GM23338 (cell line): ENCODE results near the gene SHOX. TPM values are rescaled to one million over a fixed set of nuclear protein-coding genes. Genes with fewer than 3 reads are reported as not detected.

ENCODE experiments used
- ATAC-seq: fragments of 200-7000 bp; cut with Tn5 transposase; 3 replicates; pipeline ENCODE4 v1.9.1; 2020
- DNase-seq: peaks from one replicate; pipeline ENCODE4 v3.0.0-alpha.2; 2015; ENCODE audit warnings: low spot score
- H2AFZ ChIP-seq: fragments of 200-600 bp; sonication (generic); 2 replicates; pipeline ENCODE4 v1.8.0; 2016; ENCODE audit warnings: antibody characterized with exemption, mild to moderate bottlenecking, moderate library complexity
- H3F3A ChIP-seq: fragments of 200-600 bp; sonication (generic); replicated peaks from 2 replicates; pipeline ENCODE4 v1.8.0; 2017; ENCODE audit warnings: antibody characterized with exemption, mixed run types, low read depth
- H3K27ac ChIP-seq: fragments of 200-600 bp; sonication (generic); 2 replicates; pipeline ENCODE4 v1.6.1; 2016; ENCODE audit warnings: low read depth
- H3K27me3 ChIP-seq: fragments of 200-600 bp; sonication (generic); 2 replicates; pipeline ENCODE4 v1.8.0; 2016; ENCODE audit warnings: mild to moderate bottlenecking, mixed run types, moderate library complexity; ENCODE audit not compliant: insufficient read depth
- H3K36me3 ChIP-seq: fragments of 200-600 bp; sonication (generic); 2 replicates; pipeline ENCODE4 v1.8.0; 2016; ENCODE audit warnings: mild to moderate bottlenecking; ENCODE audit not compliant: insufficient read depth
- H3K4me1 ChIP-seq: fragments of 200-600 bp; sonication (generic); 2 replicates; pipeline ENCODE4 v1.8.0; 2016; ENCODE audit warnings: mild to moderate bottlenecking, moderate library complexity; ENCODE audit not compliant: insufficient read depth
- H3K4me2 ChIP-seq: fragments of 200-600 bp; sonication (generic); 2 replicates; pipeline ENCODE4 v1.7.1; 2017; ENCODE audit warnings: mixed run types
- H3K4me3 ChIP-seq: fragments of 200-600 bp; sonication (generic); 2 replicates; pipeline ENCODE4 v1.6.1; 2016; ENCODE audit warnings: mixed run types
- H3K79me2 ChIP-seq: fragments of 200-600 bp; sonication (generic); replicated peaks from 2 replicates; pipeline ENCODE4 v1.8.0; 2017; ENCODE audit warnings: mild to moderate bottlenecking; ENCODE audit not compliant: insufficient read depth
- H3K9me2 ChIP-seq: fragments of 200-600 bp; sonication (generic); 2 replicates; pipeline ENCODE4 v1.8.0; 2017; ENCODE audit not compliant: insufficient read depth
- H4K20me1 ChIP-seq: fragments of 200-600 bp; sonication (generic); replicated peaks from 2 replicates; pipeline ENCODE4 v1.8.0; 2017; ENCODE audit warnings: mild to moderate bottlenecking; ENCODE audit not compliant: insufficient read depth
- H3K27ac Mint-ChIP-seq: 2 replicates; pipeline ENCODE4 v1.8.0; 2020; ENCODE audit warnings: inconsistent platforms, mild to moderate bottlenecking, moderate library complexity, mixed read lengths
- H3K27me3 Mint-ChIP-seq: 3 replicates; pipeline ENCODE4 v1.8.0; 2022; ENCODE audit warnings: low read depth, mild to moderate bottlenecking, moderate library complexity, mixed read lengths, inconsistent platforms; ENCODE audit not compliant: insufficient read depth, poor library complexity
- H3K36me3 Mint-ChIP-seq: 3 replicates; pipeline ENCODE4 v1.8.0; 2021; ENCODE audit warnings: low read depth, mild to moderate bottlenecking, inconsistent platforms, moderate library complexity, mixed read lengths
- H3K4me1 Mint-ChIP-seq: 3 replicates; pipeline ENCODE4 v1.8.0; 2020; ENCODE audit warnings: mild to moderate bottlenecking, inconsistent platforms, mixed read lengths
- H3K4me3 Mint-ChIP-seq: 3 replicates; pipeline ENCODE4 v1.8.0; 2021; ENCODE audit warnings: moderate library complexity, mild to moderate bottlenecking, inconsistent platforms, mixed read lengths
- H3K9me3 Mint-ChIP-seq: 3 replicates; pipeline ENCODE4 v1.8.0; 2020; ENCODE audit warnings: moderate library complexity, mild to moderate bottlenecking, inconsistent platforms, mixed read lengths
- EZH2 ChIP-seq: fragments of 200-600 bp; sonication (generic); IDR thresholded peaks from one replicate; pipeline ENCODE4 v1.8.0; 2017; ENCODE audit warnings: antibody characterized with exemption, mild to moderate bottlenecking, low read depth; ENCODE audit not compliant: unreplicated experiment
- POLR2AphosphoS5 ChIP-seq: IDR thresholded peaks from 2 replicates; pipeline ENCODE4 v1.6.1; 2016; ENCODE audit warnings: antibody characterized with exemption, low read depth
- STAT1 ChIP-seq: IDR thresholded peaks from one replicate; pipeline ENCODE4 v1.6.1; 2016; ENCODE audit warnings: antibody characterized with exemption; ENCODE audit not compliant: unreplicated experiment
- polyA plus RNA-seq: library from polyadenylated mRNA; unstranded; fragments of >200 nt; fragmentation: Nextera tagmentation; extraction: Ambion mirVana; gene quantifications from 2 replicates; pipeline ENCODE4 v1.2.1, GENCODE V29; 2016
- total RNA-seq: library from RNA; depleted of rRNA; stranded (reverse); fragments of >200 nt; shearing (Covaris generic); gene quantifications from 2 replicates; pipeline ENCODE4 v1.2.3, GENCODE V29; 2014
- TF ChIP-seq, protein P1 (sequence below): fragments of 250-450 bp; sonication (Bioruptor Pico); IDR thresholded peaks from 2 replicates; pipeline ENCODE4 v1.5.0; 2020; ENCODE audit warnings: mild to moderate bottlenecking, moderate library complexity
- TF ChIP-seq, protein P2 (sequence below): IDR thresholded peaks from one replicate; pipeline ENCODE4 v1.6.1; 2018; ENCODE audit warnings: antibody characterized with exemption; ENCODE audit not compliant: unreplicated experiment
- TF ChIP-seq, protein P3 (sequence below): IDR thresholded peaks from 2 replicates; pipeline ENCODE4 v1.6.1; 2016; ENCODE audit warnings: antibody characterized with exemption

SHOX gene
- total and polyA plus RNA-seq, 2 experiments from 2014 or later, result not detected

DNA sequence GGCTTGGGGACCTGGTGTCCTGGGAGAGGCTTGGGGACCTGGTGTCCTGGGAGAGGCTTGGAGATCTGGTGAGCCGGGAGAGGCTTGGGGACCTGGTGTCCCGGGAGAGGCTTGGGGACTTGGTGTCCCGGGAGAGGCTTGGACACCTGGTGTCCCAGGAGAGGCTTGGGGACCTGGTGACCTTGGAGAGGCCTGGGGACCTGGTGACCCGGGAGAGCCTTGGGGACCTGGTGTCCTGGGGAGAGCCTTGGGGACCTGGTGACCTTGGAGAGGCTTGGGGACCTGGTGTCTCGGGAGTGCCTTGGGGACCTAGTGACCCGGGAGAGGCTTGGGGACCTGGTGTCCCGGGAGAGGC lies 12.6 kb downstream of the SHOX start (continued):
- TF ChIP-seq, protein P1, sequence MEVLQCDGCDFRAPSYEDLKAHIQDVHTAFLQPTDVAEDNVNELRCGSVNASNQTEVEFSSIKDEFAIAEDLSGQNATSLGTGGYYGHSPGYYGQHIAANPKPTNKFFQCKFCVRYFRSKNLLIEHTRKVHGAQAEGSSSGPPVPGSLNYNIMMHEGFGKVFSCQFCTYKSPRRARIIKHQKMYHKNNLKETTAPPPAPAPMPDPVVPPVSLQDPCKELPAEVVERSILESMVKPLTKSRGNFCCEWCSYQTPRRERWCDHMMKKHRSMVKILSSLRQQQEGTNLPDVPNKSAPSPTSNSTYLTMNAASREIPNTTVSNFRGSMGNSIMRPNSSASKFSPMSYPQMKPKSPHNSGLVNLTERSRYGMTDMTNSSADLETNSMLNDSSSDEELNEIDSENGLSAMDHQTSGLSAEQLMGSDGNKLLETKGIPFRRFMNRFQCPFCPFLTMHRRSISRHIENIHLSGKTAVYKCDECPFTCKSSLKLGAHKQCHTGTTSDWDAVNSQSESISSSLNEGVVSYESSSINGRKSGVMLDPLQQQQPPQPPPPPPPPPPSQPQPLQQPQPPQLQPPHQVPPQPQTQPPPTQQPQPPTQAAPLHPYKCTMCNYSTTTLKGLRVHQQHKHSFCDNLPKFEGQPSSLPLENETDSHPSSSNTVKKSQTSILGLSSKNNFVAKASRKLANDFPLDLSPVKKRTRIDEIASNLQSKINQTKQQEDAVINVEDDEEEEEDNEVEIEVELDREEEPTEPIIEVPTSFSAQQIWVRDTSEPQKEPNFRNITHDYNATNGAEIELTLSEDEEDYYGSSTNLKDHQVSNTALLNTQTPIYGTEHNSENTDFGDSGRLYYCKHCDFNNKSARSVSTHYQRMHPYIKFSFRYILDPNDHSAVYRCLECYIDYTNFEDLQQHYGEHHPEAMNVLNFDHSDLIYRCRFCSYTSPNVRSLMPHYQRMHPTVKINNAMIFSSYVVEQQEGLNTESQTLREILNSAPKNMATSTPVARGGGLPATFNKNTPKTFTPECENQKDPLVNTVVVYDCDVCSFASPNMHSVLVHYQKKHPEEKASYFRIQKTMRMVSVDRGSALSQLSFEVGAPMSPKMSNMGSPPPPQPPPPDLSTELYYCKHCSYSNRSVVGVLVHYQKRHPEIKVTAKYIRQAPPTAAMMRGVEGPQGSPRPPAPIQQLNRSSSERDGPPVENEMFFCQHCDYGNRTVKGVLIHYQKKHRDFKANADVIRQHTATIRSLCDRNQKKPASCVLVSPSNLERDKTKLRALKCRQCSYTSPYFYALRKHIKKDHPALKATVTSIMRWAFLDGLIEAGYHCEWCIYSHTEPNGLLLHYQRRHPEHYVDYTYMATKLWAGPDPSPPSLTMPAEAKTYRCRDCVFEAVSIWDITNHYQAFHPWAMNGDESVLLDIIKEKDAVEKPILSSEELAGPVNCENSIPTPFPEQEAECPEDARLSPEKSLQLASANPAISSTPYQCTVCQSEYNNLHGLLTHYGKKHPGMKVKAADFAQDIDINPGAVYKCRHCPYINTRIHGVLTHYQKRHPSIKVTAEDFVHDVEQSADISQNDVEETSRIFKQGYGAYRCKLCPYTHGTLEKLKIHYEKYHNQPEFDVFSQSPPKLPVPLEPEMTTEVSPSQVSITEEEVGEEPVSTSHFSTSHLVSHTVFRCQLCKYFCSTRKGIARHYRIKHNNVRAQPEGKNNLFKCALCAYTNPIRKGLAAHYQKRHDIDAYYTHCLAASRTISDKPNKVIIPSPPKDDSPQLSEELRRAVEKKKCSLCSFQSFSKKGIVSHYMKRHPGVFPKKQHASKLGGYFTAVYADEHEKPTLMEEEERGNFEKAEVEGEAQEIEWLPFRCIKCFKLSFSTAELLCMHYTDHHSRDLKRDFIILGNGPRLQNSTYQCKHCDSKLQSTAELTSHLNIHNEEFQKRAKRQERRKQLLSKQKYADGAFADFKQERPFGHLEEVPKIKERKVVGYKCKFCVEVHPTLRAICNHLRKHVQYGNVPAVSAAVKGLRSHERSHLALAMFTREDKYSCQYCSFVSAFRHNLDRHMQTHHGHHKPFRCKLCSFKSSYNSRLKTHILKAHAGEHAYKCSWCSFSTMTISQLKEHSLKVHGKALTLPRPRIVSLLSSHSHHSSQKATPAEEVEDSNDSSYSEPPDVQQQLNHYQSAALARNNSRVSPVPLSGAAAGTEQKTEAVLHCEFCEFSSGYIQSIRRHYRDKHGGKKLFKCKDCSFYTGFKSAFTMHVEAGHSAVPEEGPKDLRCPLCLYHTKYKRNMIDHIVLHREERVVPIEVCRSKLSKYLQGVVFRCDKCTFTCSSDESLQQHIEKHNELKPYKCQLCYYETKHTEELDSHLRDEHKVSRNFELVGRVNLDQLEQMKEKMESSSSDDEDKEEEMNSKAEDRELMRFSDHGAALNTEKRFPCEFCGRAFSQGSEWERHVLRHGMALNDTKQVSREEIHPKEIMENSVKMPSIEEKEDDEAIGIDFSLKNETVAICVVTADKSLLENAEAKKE (CRISPR knock-in tag), result no peak

DNA sequence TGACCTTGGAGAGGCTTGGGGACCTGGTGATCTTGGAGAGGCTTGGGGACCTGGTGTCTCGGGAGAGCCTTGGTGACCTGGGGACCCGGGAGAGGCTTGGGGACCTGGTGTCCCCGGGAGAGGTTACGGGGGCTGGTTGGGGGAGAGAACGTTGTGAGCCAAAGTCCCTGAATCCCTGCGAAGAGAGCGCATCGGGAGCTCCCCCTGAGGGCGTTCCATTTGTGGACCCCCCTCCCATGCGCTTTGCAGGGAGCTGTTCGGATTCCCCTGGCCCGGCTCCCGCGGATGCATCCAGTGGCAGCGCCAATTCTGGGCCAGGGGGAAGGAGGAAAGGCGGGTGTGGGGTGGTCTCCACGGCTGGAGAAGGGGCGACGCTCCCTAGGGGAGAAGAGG lies 13.3 kb downstream of the SHOX start:
- Histone ChIP-seq H3F3A (no peaks in the 10 kb centered on the region), H2AFZ (peak overlapping the region; percentile 47; the same call in 1 of the 2 replicates), H3K9me2 (no peaks in the 10 kb centered on the region), H3K27me3 (peaks cover 81% of the 10 kb centered on the region), H3K4me3 (peak overlapping the region; percentile 49), H4K20me1 (0 out of 2 replicates have a peak, but pooled peaks cover 3% of the 10 kb centered on the region), H3K79me2 (no peaks in the 10 kb centered on the region), H3K4me1 (peaks cover 19% of the 10 kb centered on the region), H3K4me2 (peak overlapping the region; percentile 73), H3K36me3 (peaks cover 3% of the 10 kb centered on the region; the same call in 1 of the 2 replicates), H3K27ac (no peak overlapping the region)
- Mint-ChIP-seq H3K27ac (no peak overlapping the region), H3K36me3 (peaks cover 32% of the 10 kb centered on the region), H3K27me3 (peaks cover 30% of the 10 kb centered on the region), H3K9me3 (peaks cover 77% of the 10 kb centered on the region), H3K4me1 (no peaks in the 10 kb centered on the region), H3K4me3 (no peak overlapping the region)
- peak; percentile 43 for DNase-seq
- ATAC-seq, result no peak; the same call in 2 of the 3 replicates
- TF ChIP-seq POLR2AphosphoS5 (no peak), EZH2 (peak; percentile 90), STAT1 (no peak)
- TF ChIP-seq, protein P2, sequence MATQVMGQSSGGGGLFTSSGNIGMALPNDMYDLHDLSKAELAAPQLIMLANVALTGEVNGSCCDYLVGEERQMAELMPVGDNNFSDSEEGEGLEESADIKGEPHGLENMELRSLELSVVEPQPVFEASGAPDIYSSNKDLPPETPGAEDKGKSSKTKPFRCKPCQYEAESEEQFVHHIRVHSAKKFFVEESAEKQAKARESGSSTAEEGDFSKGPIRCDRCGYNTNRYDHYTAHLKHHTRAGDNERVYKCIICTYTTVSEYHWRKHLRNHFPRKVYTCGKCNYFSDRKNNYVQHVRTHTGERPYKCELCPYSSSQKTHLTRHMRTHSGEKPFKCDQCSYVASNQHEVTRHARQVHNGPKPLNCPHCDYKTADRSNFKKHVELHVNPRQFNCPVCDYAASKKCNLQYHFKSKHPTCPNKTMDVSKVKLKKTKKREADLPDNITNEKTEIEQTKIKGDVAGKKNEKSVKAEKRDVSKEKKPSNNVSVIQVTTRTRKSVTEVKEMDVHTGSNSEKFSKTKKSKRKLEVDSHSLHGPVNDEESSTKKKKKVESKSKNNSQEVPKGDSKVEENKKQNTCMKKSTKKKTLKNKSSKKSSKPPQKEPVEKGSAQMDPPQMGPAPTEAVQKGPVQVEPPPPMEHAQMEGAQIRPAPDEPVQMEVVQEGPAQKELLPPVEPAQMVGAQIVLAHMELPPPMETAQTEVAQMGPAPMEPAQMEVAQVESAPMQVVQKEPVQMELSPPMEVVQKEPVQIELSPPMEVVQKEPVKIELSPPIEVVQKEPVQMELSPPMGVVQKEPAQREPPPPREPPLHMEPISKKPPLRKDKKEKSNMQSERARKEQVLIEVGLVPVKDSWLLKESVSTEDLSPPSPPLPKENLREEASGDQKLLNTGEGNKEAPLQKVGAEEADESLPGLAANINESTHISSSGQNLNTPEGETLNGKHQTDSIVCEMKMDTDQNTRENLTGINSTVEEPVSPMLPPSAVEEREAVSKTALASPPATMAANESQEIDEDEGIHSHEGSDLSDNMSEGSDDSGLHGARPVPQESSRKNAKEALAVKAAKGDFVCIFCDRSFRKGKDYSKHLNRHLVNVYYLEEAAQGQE, result no peak
- TF ChIP-seq, protein P3, sequence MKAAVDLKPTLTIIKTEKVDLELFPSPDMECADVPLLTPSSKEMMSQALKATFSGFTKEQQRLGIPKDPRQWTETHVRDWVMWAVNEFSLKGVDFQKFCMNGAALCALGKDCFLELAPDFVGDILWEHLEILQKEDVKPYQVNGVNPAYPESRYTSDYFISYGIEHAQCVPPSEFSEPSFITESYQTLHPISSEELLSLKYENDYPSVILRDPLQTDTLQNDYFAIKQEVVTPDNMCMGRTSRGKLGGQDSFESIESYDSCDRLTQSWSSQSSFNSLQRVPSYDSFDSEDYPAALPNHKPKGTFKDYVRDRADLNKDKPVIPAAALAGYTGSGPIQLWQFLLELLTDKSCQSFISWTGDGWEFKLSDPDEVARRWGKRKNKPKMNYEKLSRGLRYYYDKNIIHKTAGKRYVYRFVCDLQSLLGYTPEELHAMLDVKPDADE, result no peak
